ACC112 (cell line): ENCODE data around the gene AFTPH.

Source experiments
- H2AFZ ChIP-seq: fragments of 200-600 bp; sonication (generic); one replicate; pipeline ENCODE4 v1.6.0; 2017; ENCODE audit warnings: antibody characterized with exemption, low read length; ENCODE audit not compliant: unreplicated experiment
- H3K27ac ChIP-seq: fragments of 200-600 bp; sonication (generic); 2 replicates; pipeline ENCODE4 v1.5.1; 2014; ENCODE audit warnings: low read depth, mild to moderate bottlenecking, antibody characterized with exemption, low read length, moderate library complexity
- H3K27me3 ChIP-seq: fragments of 200-600 bp; sonication (generic); 2 replicates; pipeline ENCODE4 v1.6.1; 2014; ENCODE audit warnings: mild to moderate bottlenecking, antibody characterized with exemption, low read length, moderate library complexity, mixed read lengths; ENCODE audit not compliant: insufficient read depth
- H3K36me3 ChIP-seq: fragments of 200-600 bp; sonication (generic); 2 replicates; pipeline ENCODE4 v1.6.1; 2016; ENCODE audit warnings: mild to moderate bottlenecking, antibody characterized with exemption, low read length, moderate library complexity, mixed read lengths; ENCODE audit not compliant: insufficient read depth
- H3K4me1 ChIP-seq: fragments of 200-600 bp; sonication (generic); one replicate; pipeline ENCODE4 v1.6.1; 2016; ENCODE audit warnings: low read length, mixed read lengths; ENCODE audit not compliant: insufficient read depth, unreplicated experiment, control insufficient read depth
- H3K4me3 ChIP-seq: fragments of 200-600 bp; sonication (generic); 2 replicates; pipeline ENCODE4 v1.5.1; 2014; ENCODE audit warnings: mild to moderate bottlenecking, low read depth, low read length
- H3K79me2 ChIP-seq: fragments of 200-600 bp; sonication (generic); one replicate; pipeline ENCODE4 v1.6.0; 2016; ENCODE audit warnings: low read length; ENCODE audit not compliant: control insufficient read depth, unreplicated experiment, insufficient read depth

The AFTPH gene, protein sequence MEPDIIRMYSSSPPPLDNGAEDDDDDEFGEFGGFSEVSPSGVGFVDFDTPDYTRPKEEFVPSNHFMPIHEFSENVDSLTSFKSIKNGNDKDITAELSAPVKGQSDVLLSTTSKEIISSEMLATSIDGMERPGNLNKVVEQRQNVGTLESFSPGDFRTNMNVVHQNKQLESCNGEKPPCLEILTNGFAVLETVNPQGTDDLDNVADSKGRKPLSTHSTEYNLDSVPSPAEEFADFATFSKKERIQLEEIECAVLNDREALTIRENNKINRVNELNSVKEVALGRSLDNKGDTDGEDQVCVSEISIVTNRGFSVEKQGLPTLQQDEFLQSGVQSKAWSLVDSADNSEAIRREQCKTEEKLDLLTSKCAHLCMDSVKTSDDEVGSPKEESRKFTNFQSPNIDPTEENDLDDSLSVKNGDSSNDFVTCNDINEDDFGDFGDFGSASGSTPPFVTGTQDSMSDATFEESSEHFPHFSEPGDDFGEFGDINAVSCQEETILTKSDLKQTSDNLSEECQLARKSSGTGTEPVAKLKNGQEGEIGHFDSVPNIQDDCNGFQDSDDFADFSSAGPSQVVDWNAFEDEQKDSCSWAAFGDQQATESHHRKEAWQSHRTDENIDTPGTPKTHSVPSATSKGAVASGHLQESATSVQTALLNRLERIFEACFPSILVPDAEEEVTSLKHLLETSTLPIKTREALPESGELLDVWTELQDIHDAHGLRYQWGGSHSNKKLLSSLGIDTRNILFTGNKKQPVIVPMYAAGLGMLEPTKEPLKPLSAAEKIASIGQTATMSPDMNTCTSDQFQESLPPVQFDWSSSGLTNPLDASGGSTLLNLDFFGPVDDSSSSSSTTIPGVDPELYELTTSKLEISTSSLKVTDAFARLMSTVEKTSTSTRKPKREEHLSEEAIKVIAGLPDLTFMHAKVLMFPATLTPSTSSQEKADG

DNA sequence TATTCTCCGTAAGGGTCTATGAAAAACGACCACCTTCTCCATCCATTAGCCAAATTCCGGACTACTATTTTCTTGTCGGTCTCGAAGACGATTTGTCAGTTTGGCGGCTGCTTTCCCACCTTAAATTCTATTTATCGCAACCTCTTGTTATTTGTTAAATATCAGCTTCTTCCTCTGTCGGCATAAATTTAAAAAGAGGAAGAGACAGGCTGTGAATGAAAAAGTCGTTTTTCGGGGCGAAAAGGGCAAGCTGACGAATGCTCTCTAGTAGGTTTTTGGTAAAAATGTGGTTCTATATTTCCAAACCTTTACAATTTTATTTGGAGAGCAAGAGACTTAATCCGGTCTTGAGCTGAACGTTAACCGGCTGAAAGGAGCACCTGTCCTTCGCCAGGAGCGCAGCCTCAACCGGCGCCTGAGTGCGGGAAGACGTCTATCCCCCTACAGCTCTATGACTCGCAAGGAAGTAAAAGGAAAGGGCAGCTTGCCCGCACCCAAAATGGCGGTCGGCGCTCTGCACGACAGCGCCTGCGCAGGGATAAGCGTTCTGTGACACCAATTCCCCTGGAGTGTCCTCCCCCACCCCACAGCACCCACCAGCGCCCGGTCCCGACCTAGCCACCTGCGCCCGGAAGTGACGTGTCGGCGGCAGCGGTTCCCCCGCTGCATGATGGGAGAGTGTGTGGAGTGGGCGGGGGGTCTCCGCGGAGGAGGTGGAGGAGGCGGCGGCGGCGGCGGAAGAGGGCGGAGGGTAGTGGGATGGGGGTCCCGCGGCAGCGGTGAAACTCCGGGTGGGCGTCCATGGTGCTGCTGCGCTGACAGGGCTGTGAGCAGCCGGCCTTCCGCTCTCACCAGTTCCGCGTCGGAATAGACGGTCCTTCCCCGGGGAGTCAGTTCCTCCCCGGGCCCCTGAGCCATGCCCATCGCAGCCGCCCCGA, at the start of gene AFTPH:
AFTPH (plus strand) TSS at position 663 of the 938 bp plus-strand sequence. CDS start 27,147 bp downstream, outside the sequence.
- Histone ChIP-seq H3K4me3 (peak within 1 kb of the TSS; percentile 93), H3K79me2 (peaks cover 37% of the 10 kb centered on the region), H3K27me3 (peaks cover 5% of the 10 kb centered on the region), H3K27ac (peak within 1 kb of the TSS; percentile 11; the same call in 1 of the 2 replicates), H2AFZ (peak within 1 kb of the TSS; percentile 96), H3K4me1 (peaks cover 8% of the 10 kb centered on the region), H3K36me3 (no peaks in the 10 kb centered on the region)

DNA sequence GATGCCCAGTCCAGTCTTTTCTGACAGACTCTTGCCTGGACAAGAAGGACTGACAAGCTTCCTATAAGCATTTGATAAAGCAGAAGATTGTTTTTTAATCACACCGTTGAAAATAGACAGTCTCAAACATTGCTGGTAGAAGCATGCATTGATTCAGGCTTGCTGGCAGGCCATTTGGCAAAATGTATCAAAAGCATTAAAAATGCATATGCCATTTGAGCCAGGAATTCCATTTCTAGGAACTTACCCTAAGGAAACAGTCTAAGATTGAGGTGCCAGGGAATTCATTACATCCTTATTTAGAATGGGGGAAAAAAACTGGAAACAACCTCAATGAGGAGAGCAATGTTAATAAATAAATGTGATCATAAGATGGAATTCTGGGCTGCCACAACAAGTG, 49.5 kb upstream of the AFTPH start:
- H3K4me3 ChIP-seq: no peak overlapping the region
- H3K27me3 ChIP-seq: peaks cover 4% of the 10 kb centered on the region; the same call in 1 of the 2 replicates
- no peaks in the 10 kb centered on the region for H3K36me3 ChIP-seq
- no peak overlapping the region for H3K27ac ChIP-seq
- no peaks in the 10 kb centered on the region for H3K79me2 ChIP-seq
- no peaks in the 10 kb centered on the region for H3K4me1 ChIP-seq
- no peak overlapping the region for H2AFZ ChIP-seq

DNA sequence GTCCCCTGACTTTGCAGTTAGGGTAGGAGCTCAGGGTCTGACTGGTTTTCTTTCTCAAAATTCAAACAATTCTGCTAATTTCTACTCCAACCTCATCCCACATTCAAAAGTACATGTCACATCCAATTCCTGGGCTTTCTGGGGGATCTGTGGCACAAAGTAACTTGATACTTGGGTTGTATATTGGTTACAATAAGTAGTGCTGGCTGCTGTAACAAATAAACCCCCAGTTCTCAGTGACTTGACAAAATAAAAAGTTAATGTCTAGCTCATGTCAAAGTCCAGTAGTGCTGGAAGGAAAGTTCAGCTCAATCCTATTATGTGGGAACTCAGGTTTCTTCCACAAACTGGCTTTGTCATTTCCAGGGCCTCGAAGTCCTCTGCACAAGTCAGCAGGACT, 47.1 kb upstream of the AFTPH start:
- H3K27ac ChIP-seq: no peak overlapping the region
- H3K4me3 ChIP-seq: no peak overlapping the region
- no peak overlapping the region for H2AFZ ChIP-seq
- peaks cover 4% of the 10 kb centered on the region; the same call in 1 of the 2 replicates for H3K27me3 ChIP-seq
- H3K4me1 ChIP-seq: no peaks in the 10 kb centered on the region
- H3K79me2 ChIP-seq: no peaks in the 10 kb centered on the region
- no peaks in the 10 kb centered on the region for H3K36me3 ChIP-seq

DNA sequence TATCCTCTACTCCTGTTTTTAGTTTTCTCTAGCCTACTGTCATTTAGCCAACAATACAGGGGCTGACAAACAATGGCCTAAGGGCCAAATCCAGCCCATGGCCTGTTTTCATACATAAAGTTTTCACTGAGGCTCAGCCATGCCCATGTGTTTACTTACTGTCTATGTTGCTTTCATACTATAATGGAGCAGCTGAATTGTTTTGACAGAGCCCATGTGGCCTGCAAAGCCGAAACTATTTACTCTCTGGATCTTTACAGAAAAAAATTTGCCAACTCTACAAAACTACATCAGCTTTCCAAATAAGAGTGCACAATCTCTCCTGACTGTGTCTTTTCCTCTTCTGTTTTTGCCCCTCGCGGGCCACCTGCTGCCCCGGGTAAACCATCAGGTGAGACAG, 46.1 kb upstream of the AFTPH start:
- peaks cover 4% of the 10 kb centered on the region; the same call in 1 of the 2 replicates for H3K27me3 ChIP-seq
- no peak overlapping the region for H2AFZ ChIP-seq
- H3K27ac ChIP-seq: no peak overlapping the region
- no peaks in the 10 kb centered on the region for H3K79me2 ChIP-seq
- H3K4me1 ChIP-seq: no peaks in the 10 kb centered on the region
- no peak overlapping the region for H3K4me3 ChIP-seq
- H3K36me3 ChIP-seq: no peaks in the 10 kb centered on the region

DNA sequence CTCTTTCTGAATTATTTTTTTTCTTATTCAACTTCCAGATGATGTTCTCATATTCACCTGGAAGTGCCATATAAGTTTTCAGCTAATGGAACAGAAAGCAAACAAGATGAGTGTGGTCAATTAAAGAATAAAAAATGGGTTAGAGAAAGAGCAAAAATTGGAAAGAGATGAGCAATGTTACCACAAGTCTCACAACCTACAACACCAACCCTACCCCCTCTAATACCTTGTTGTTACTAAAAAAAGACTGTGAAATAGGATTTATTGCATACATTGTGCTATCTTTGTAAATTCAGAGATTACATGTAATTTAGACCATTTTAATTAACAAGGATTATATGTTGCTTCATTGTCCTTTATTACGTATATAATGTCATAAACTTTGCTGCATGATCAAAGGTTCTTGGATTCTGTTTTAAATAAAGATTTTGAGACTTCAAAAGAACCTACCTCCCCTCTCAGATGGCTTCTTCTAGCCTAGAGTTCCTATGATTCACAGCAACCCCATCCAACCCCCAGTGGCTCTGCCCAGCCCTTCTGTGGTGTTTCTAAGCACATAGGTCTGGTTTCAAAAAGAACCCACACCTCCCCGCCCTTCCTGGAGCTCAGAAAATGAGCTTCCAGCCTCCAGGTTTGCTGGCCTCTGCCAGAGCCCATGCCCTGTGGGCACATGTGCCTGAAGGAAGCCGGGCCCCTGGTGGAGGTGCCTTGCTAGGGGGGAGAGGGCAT, 45.5 kb upstream of the AFTPH start:
- H3K79me2 ChIP-seq: no peaks in the 10 kb centered on the region
- no peak overlapping the region for H3K27ac ChIP-seq
- peaks cover 4% of the 10 kb centered on the region; the same call in 1 of the 2 replicates for H3K27me3 ChIP-seq
- no peak overlapping the region for H3K4me3 ChIP-seq
- H3K4me1 ChIP-seq: no peaks in the 10 kb centered on the region
- no peaks in the 10 kb centered on the region for H3K36me3 ChIP-seq
- no peak overlapping the region for H2AFZ ChIP-seq

DNA sequence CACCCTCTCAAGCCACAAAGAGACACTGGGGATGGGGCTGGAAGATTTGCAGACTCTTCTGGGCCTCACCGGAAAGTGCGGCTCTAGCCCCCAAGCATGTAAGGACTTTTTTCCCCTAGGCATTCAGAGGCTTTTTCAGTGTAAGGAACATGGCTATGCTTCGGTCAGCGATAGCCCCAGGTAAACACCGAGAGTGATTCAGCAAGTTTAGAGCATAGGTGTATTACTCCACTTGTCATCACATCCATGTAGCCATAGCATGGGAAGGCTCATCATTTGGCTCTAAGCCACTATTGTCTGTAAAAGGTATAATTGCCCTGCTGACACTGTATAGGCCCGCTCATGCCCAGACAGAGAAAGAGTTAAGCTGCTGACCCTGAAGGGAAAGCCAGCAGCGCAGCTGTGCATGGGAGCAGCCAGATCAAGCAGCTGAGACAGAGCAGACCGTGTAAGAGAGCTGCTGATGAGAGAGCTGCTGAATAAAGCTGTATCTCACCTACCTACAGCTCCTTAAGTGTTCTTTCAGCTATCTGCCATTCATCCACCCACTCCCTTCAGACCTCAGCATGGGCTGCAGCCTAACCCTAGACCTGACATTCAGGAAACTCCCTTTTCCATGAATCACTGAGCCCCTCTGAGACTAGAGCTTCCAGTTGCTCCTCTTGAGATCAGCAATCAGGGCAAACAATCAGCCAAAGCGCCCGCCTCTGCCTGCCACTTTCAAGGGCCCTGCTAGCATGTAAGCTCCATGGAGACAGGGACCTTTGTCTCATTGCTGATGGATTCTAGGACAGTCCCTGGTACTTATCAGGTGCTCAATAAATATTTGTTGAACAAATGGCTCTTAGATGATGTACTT, 44.6 kb upstream of the AFTPH start:
- H3K4me3 ChIP-seq: no peak overlapping the region
- H3K4me1 ChIP-seq: no peaks in the 10 kb centered on the region
- no peaks in the 10 kb centered on the region for H3K79me2 ChIP-seq
- H2AFZ ChIP-seq: no peak overlapping the region
- H3K27ac ChIP-seq: no peak overlapping the region
- H3K27me3 ChIP-seq: no peaks in the 10 kb centered on the region
- no peaks in the 10 kb centered on the region for H3K36me3 ChIP-seq

DNA sequence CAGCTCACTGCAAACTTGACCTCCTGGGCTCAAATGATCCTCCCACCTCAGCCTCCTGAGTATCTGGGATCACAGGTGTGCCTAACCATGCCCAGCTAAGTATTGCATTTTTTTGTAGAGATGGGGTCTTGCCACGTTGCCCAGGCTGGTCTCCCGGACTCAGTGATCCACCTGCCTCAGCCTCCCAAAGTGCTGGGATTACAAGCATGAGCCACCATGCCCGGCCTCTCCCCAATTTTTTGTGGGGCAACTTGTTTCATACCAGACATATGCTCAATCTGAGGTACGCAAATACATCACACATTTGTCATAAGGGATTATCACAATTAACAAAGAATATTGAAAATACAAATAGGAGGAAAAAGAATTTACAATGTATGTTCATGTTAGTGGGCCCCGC, 42.5 kb upstream of the AFTPH start:
- H3K36me3 ChIP-seq: no peaks in the 10 kb centered on the region
- H2AFZ ChIP-seq: no peak overlapping the region
- no peak overlapping the region for H3K27ac ChIP-seq
- peaks cover 16% of the 10 kb centered on the region for H3K27me3 ChIP-seq
- H3K4me1 ChIP-seq: no peaks in the 10 kb centered on the region
- H3K79me2 ChIP-seq: no peaks in the 10 kb centered on the region
- H3K4me3 ChIP-seq: no peak overlapping the region

DNA sequence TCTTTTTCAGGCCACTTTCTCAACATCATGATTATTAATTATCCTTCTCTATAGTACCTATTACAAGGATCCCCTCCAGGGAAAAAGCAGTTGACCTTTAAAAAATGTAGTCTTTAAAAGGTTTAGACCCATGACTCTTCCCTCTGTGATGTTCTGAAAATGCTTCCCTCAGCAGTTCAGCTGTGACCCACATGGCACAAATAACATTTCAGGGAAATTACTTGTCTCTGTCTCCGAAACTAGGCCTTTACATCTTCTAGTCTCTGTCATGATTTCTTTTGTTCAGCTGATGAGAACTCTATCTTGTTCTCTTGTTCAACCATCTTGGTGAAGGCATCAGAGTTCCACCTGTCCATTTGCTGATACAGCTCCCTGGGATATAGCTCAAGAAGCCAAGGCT, 41.9 kb upstream of the AFTPH start:
- H3K4me1 ChIP-seq: no peaks in the 10 kb centered on the region
- H3K36me3 ChIP-seq: no peaks in the 10 kb centered on the region
- H3K27ac ChIP-seq: no peak overlapping the region
- no peaks in the 10 kb centered on the region for H3K79me2 ChIP-seq
- no peak overlapping the region for H2AFZ ChIP-seq
- no peak overlapping the region for H3K4me3 ChIP-seq
- peaks cover 18% of the 10 kb centered on the region for H3K27me3 ChIP-seq
